HEK293 (cell line): Measurements from ENCODE around the gene CIB1.

Experiments
- CTCF ChIA-PET: fragments of 350-600 bp; formaldehyde crosslinking; extraction: SDS; loops from one replicate; lab custom pipeline; 2021; ENCODE audit warnings: antibody characterized with exemption; lab: Yijun Ruan, JAX
- POLR2A ChIA-PET: fragments of 300-600 bp; formaldehyde crosslinking; extraction: SDS; loops from one replicate; lab custom pipeline; 2020; ENCODE audit warnings: antibody characterized with exemption, inconsistent platforms; lab: Yijun Ruan, JAX
- H3K27ac ChIP-seq: fragments of 200-500 bp; sonication (Bioruptor generic); 2 replicates; pipeline ENCODE4 v1.5.1; 2014; ENCODE audit warnings: low read depth, low read length, control low read depth, inconsistent platforms; ENCODE audit errors: extremely low read depth
- H3K36me3 ChIP-seq, 2 experiments: fragments of 200-500 bp in 1 of 2; sonication (Bioruptor generic) in 1 of 2; 1 replicate in 1 of 2; 2 replicates in 1 of 2; pipeline ENCODE4 v1.5.1; 2014 to 2017; ENCODE audit warnings: inconsistent platforms in 2 of 2, low read length in 2 of 2; ENCODE audit not compliant: control insufficient read depth in 2 of 2, insufficient read depth in 1 of 2
- H3K4me1 ChIP-seq: fragments of 200-500 bp; sonication (Bioruptor generic); 2 replicates; pipeline ENCODE4 v1.5.1; 2014; ENCODE audit warnings: mild to moderate bottlenecking, low read length, inconsistent platforms; ENCODE audit not compliant: control insufficient read depth, insufficient read depth
- H3K4me3 ChIP-seq: 2 replicates; pipeline ENCODE4 v1.5.1; 2011; ENCODE audit warnings: low read depth, mild to moderate bottlenecking, control low read depth, low read length, moderate library complexity
- H3K9me3 ChIP-seq: fragments of 200-500 bp; sonication (Bioruptor generic); 2 replicates; pipeline ENCODE4 v1.5.1; 2014; ENCODE audit warnings: low read depth, low read length, inconsistent platforms; ENCODE audit not compliant: control insufficient read depth, insufficient read depth
- BCL6B ChIP-seq: fragments of 450-650 bp; formaldehyde crosslinking; IDR thresholded peaks from 2 replicates; pipeline ENCODE4 v1.5.1; 2017; ENCODE audit warnings: missing biosample characterization, missing genetic modification characterization
- CTCF ChIP-seq: fragments of 450-650 bp; formaldehyde crosslinking; IDR thresholded peaks from 2 replicates; pipeline ENCODE4 v1.5.1; 2016; ENCODE audit warnings: missing biosample characterization, missing genetic modification characterization
- KLF8 ChIP-seq: fragments of 450-650 bp; formaldehyde crosslinking; IDR thresholded peaks from 2 replicates; pipeline ENCODE4 v1.5.1; 2016; ENCODE audit warnings: missing biosample characterization, missing genetic modification characterization
- SCRT1 ChIP-seq: fragments of 450-650 bp; formaldehyde crosslinking; IDR thresholded peaks from 2 replicates; pipeline ENCODE4 v1.5.1; 2016; ENCODE audit warnings: missing biosample characterization, missing genetic modification characterization, borderline replicate concordance
- SCRT2 ChIP-seq: fragments of 450-650 bp; formaldehyde crosslinking; IDR thresholded peaks from 2 replicates; pipeline ENCODE4 v1.5.1; 2016; ENCODE audit warnings: missing biosample characterization, missing genetic modification characterization
- ZNF10 ChIP-seq: fragments of 450-650 bp; formaldehyde crosslinking; IDR thresholded peaks from 2 replicates; pipeline ENCODE4 v1.5.1; 2017; ENCODE audit warnings: missing biosample characterization, missing genetic modification characterization
- ZNF2 ChIP-seq: fragments of 450-650 bp; formaldehyde crosslinking; IDR thresholded peaks from 2 replicates; pipeline ENCODE4 v1.5.1; 2016; ENCODE audit warnings: missing biosample characterization, missing genetic modification characterization
- ZNF600 ChIP-seq: fragments of 450-650 bp; formaldehyde crosslinking; IDR thresholded peaks from 2 replicates; pipeline ENCODE4 v1.5.1; 2016; ENCODE audit warnings: missing biosample characterization, missing genetic modification characterization
- ZNF660 ChIP-seq: fragments of 450-650 bp; IDR thresholded peaks from 2 replicates; pipeline ENCODE4 v1.5.1; 2018; ENCODE audit warnings: missing biosample characterization, mild to moderate bottlenecking, missing genetic modification characterization
- ZNF701 ChIP-seq: fragments of 450-650 bp; formaldehyde crosslinking; IDR thresholded peaks from 2 replicates; pipeline ENCODE4 v1.5.1; 2016; ENCODE audit warnings: missing biosample characterization, missing genetic modification characterization
- TF ChIP-seq, protein P1 (sequence below): fragments of 450-650 bp; formaldehyde crosslinking; IDR thresholded peaks from 2 replicates; pipeline ENCODE4 v1.5.1; 2016; ENCODE audit warnings: missing biosample characterization, missing genetic modification characterization

The CIB1 gene

DNA sequence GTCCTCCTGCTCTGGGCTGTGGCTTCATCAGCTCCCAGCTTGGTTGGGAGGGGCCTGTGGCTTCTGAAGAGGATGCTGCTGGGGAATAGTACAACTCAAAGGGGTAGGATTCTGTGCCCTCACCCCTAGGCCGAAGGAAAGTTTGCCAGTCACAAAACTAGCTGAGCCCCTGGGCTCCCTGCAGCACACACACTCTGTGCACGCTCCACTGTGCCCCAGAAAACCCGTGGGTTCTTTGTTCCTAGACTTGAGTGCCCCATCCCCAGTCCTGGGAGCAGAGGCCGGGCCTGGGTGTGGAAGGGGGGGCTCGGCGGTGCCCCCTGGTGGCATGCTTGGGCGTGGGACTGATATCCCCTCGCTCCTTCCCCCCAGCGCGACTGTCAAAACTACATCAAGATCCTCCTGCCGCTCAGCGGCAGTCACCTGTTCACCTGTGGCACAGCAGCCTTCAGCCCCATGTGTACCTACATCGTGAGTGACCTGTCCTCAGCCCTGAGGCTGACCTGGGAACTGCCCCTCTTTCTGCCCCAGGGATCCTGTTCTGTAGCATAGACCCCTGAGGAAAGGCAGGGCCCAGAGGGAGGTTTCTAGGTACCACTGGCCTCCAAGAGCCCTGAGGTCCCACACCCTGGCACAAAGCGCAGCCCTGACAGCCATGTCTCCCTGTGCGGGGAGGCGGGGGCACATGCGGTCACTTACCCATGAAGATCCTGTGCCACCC lies 14.2 kb downstream of the CIB1 start:
- Histone ChIP-seq H3K36me3 (peaks cover 4 to 23% of the 10 kb centered on the region in 2 experiments; a peak in 2 of 3 replicates), H3K4me3 (no peak overlapping the region), H3K27ac (no peak overlapping the region), H3K9me3 (no peaks in the 10 kb centered on the region), H3K4me1 (no peaks in the 10 kb centered on the region)
- CTCF ChIA-PET: interaction anchor here (0.7 to 12.1 kb wide), 12 partner anchors 13 to 329 kb away, joined by 3 to 275 read pairs (median 6); partner anchors contain the start of genes CIB1, GDPGP1 and SEMA4B
- no peak for TF ChIP-seq ZNF2 (tag by site-specific recombination)
- TF ChIP-seq SCRT2 (tag by site-specific recombination): peak; percentile 63; the same call in 1 of the 2 replicates
- TF ChIP-seq ZNF660 (tag by site-specific recombination): peak; percentile 80
- peak; percentile 77 for TF ChIP-seq CTCF (tag by site-specific recombination)
- peak; percentile 76; the same call in 1 of the 2 replicates for TF ChIP-seq SCRT1
- POLR2A ChIA-PET: interaction anchor here (1.4 kb wide), 1 partner anchor 54 kb away, joined by 3 read pairs; no protein-coding TSS in a partner anchor

GRCh38 chr15:90217671-90218394 lies 15.9 kb downstream of the CIB1 start:
- Histone ChIP-seq H3K36me3 (peaks cover 4 to 6% of the 10 kb centered on the region in 2 experiments; a peak in 2 of 3 replicates), H3K4me1 (peaks cover 9% of the 10 kb centered on the region), H3K9me3 (no peaks in the 10 kb centered on the region), H3K4me3 (no peak overlapping the region)
- POLR2A ChIA-PET: interaction anchor here (0.7 to 1.4 kb wide), 2 partner anchors 52 to 67 kb away, joined by 3 read pairs; no protein-coding TSS in a partner anchor
- TF ChIP-seq ZNF10: 0 out of 2 replicates have a peak, but pooled peaks have one; percentile 35
- no peak for TF ChIP-seq BCL6B (tag by site-specific recombination)
- TF ChIP-seq, all 188 proteins: peak for 1
- no peak overlapping the region for H3K27ac ChIP-seq
- CTCF ChIA-PET: interaction anchor here (0.6 to 12.1 kb wide), 9 partner anchors 9 to 1034 kb away, joined by 3 to 275 read pairs (median 4); no protein-coding TSS in a partner anchor

GRCh38 chr15:90214553-90215196 lies 19.1 kb downstream of the CIB1 start:
- CTCF ChIA-PET: interaction anchor here (0.7 to 12.1 kb wide), 14 partner anchors 9 to 739 kb away, joined by 3 to 275 read pairs (median 4); partner anchors contain the start of genes CIB1, GDPGP1 and SEMA4B
- H3K36me3 ChIP-seq: peaks cover 0 to 3% of the 10 kb centered on the region in 2 experiments; a peak in 2 of 3 replicates

More at GRCh38 chr15:90214553-90215196, 19.1 kb downstream of the CIB1 start:
- H3K4me1 ChIP-seq: peaks cover 12% of the 10 kb centered on the region
- peak; percentile 50; the same call in 1 of the 2 replicates for TF ChIP-seq ZNF600 (tag by site-specific recombination)
- peak; percentile 71 for TF ChIP-seq SCRT2 (tag by site-specific recombination)
- TF ChIP-seq CTCF (tag by site-specific recombination): 0 out of 2 replicates have a peak, but pooled peaks have one; percentile 60
- TF ChIP-seq, protein P1, sequence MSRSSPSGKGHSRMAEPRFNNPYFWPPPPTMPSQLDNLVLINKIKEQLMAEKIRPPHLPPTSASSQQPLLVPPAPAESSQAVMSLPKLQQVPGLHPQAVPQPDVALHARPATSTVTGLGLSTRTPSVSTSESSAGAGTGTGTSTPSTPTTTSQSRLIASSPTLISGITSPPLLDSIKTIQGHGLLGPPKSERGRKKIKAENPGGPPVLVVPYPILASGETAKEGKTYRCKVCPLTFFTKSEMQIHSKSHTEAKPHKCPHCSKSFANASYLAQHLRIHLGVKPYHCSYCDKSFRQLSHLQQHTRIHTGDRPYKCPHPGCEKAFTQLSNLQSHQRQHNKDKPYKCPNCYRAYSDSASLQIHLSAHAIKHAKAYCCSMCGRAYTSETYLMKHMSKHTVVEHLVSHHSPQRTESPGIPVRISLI: 0 out of 2 replicates have a peak, but pooled peaks have one; percentile 28
- TF ChIP-seq KLF8 (tag by site-specific recombination): 0 out of 2 replicates have a peak, but pooled peaks have one; percentile 6
- TF ChIP-seq ZNF701 (tag by site-specific recombination): no peak
- TF ChIP-seq, all 188 proteins: peak for 5
- H3K27ac ChIP-seq: no peak overlapping the region
- no peaks in the 10 kb centered on the region for H3K9me3 ChIP-seq
- no peak overlapping the region for H3K4me3 ChIP-seq
- POLR2A ChIA-PET: interaction anchor here (0.6 to 2.5 kb wide), 9 partner anchors 13 to 640 kb away, joined by 3 to 14 read pairs (median 4); partner anchors contain the start of genes CIB1, GDPGP1 and SEMA4B
